ENCODE measurements around the gene SHLD1. TPM values are rescaled to one million over a fixed set of nuclear protein-coding genes. Genes with fewer than 3 reads are reported as not detected.

The SHLD1 gene
- total RNA-seq, 4 donors from 2014 or later = 1.7 to 4.2 (median 3.4) TPM

- WGBS, 2 donors = 97 to 98% methylated on average over 3 of the region's 3 CpGs
- no peak for DNase-seq (ENCODE audit: low spot score in 2 of 2)
- intact Hi-C loops (cut with DNase I; ENCODE audit: low total_unique reads) = no loop called here
- H3K4me3 ChIP-seq (ENCODE audit: low read depth, poor library complexity, severe bottlenecking) = no peak overlapping the region
- TF ChIP-seq POLR2A (IDR thresholded peaks at IDR 0.05) = no peak
- TF ChIP-seq CTCF (IDR thresholded peaks at IDR 0.05) = no peak
Measured at GRCh38 chr20:5770231-5770986, 20.2 kb downstream of the SHLD1 start.

GRCh38 chr20:5770987-5771318 lies 20.8 kb downstream of the SHLD1 start:
- 85 to 86% methylated on average over 1 of the region's 1 CpG for WGBS, 2 donors
- no peak for TF ChIP-seq POLR2A (IDR thresholded peaks at IDR 0.05)
- TF ChIP-seq CTCF (IDR thresholded peaks at IDR 0.05) = no peak
- no peak for DNase-seq (ENCODE audit: low spot score in 2 of 2)
- no peak overlapping the region for H3K4me3 ChIP-seq (ENCODE audit: low read depth, poor library complexity, severe bottlenecking)
- intact Hi-C loops (cut with DNase I; ENCODE audit: low total_unique reads) = no loop called here

- intact Hi-C loops (cut with DNase I; ENCODE audit: low total_unique reads) = no loop called here
- 88 to 90% methylated on average over 5 of the region's 5 CpGs for WGBS, 2 donors
- no peak overlapping the region for H3K4me3 ChIP-seq (ENCODE audit: low read depth, poor library complexity, severe bottlenecking)
Measured at GRCh38 chr20:5772704-5773103, 22.5 kb downstream of the SHLD1 start.

GRCh38 chr20:5773589-5773988 lies 23.4 kb downstream of the SHLD1 start:
- DNase-seq (ENCODE audit: low spot score in 2 of 2) = peak in 1 of 2 donors; percentile 64
- no peak overlapping the region for H3K4me3 ChIP-seq (ENCODE audit: low read depth, poor library complexity, severe bottlenecking)
- intact Hi-C loops (cut with DNase I; ENCODE audit: low total_unique reads) = no loop called here
- WGBS, 2 donors = 89 to 95% methylated on average over 8 of the region's 8 CpGs
- TF ChIP-seq CTCF (IDR thresholded peaks at IDR 0.05) (no peak), POLR2A (IDR thresholded peaks at IDR 0.05) (no peak)

More at GRCh38 chr20:5772704-5773103, 22.5 kb downstream of the SHLD1 start:
- TF ChIP-seq CTCF (IDR thresholded peaks at IDR 0.05) (no peak), POLR2A (IDR thresholded peaks at IDR 0.05) (no peak)
- DNase-seq (ENCODE audit: low spot score in 2 of 2) = peak in 1 of 2 donors; percentile 61

GRCh38 chr20:5776077-5776476 lies 25.9 kb downstream of the SHLD1 start:
- intact Hi-C loops (cut with DNase I; ENCODE audit: low total_unique reads) = no loop called here
- DNase-seq (ENCODE audit: low spot score in 2 of 2) = no peak
- WGBS, 2 donors = 95 to 100% methylated on average over 5 of the region's 5 CpGs
- TF ChIP-seq CTCF (IDR thresholded peaks at IDR 0.05) = no peak
- TF ChIP-seq POLR2A (IDR thresholded peaks at IDR 0.05) = no peak
- no peak overlapping the region for H3K4me3 ChIP-seq (ENCODE audit: low read depth, poor library complexity, severe bottlenecking)

Measured in lower leg skin (tissue), 4 donors.